Keratinocyte (primary cell): ENCODE data around the gene PCDH9. TPM values are rescaled to one million over a fixed set of nuclear protein-coding genes. Genes with fewer than 3 reads are reported as not detected.

ENCODE experiments used
- DNase-seq: peaks from one replicate; pipeline ENCODE4 v3.0.0-alpha.2; 2011; ENCODE audit warnings: low read depth, missing footprints, low spot score
- FAIRE-seq: peaks from 2 replicates; lab custom pipeline; 2011; peaks lifted over from hg19 to GRCh38; lab: Jason Lieb, UNC
- H2AFZ ChIP-seq: 2 replicates; pipeline ENCODE4 v1.6.0; 2012; ENCODE audit warnings: low read length, control low read depth, inconsistent platforms; ENCODE audit not compliant: control insufficient read depth
- H3K27ac ChIP-seq: 2 replicates; pipeline ENCODE4 v1.5.1; 2011; ENCODE audit warnings: low read length; ENCODE audit not compliant: control insufficient read depth, insufficient read depth
- H3K27me3 ChIP-seq: 3 replicates; pipeline ENCODE4 v1.6.0; 2011; ENCODE audit warnings: low read length; ENCODE audit not compliant: control insufficient read depth, insufficient read depth; ENCODE audit errors: extremely low read depth
- H3K36me3 ChIP-seq, 2 experiments: 2 replicates in 1 of 2; 3 replicates in 1 of 2; pipeline ENCODE4 v1.5.1; 2011; ENCODE audit warnings: low read length in 2 of 2, mild to moderate bottlenecking in 1 of 2; ENCODE audit not compliant: control insufficient read depth in 2 of 2, insufficient read depth in 2 of 2; ENCODE audit errors: extremely low read depth in 1 of 2
- H3K4me1 ChIP-seq: 3 replicates; pipeline ENCODE4 v1.5.1; 2011; ENCODE audit warnings: low read length; ENCODE audit not compliant: control insufficient read depth, insufficient read depth; ENCODE audit errors: extremely low read depth
- H3K4me2 ChIP-seq: 3 replicates; pipeline ENCODE4 v1.6.0; 2011; ENCODE audit warnings: low read depth, low read length; ENCODE audit not compliant: control insufficient read depth, insufficient read depth; ENCODE audit errors: extremely low read depth
- H3K4me3 ChIP-seq, 3 experiments: fragments of 200-600 bp in 1 of 3; sonication (generic) in 1 of 3; 2 replicates in 2 of 3; 3 replicates in 1 of 3; pipeline ENCODE4 v1.5.1; 2011 to 2016; ENCODE audit warnings: low read length in 3 of 3, mild to moderate bottlenecking in 3 of 3, control low read depth in 2 of 3, inconsistent platforms in 1 of 3, low read depth in 1 of 3, mixed read lengths in 1 of 3, mixed run types in 1 of 3, moderate library complexity in 1 of 3; ENCODE audit not compliant: control insufficient read depth in 2 of 3, insufficient read depth in 2 of 3; ENCODE audit errors: extremely low read depth in 1 of 3
- H3K79me2 ChIP-seq: 2 replicates; pipeline ENCODE4 v1.6.0; 2012; ENCODE audit warnings: low read length; ENCODE audit not compliant: control insufficient read depth, insufficient read depth
- H3K9ac ChIP-seq: 3 replicates; pipeline ENCODE4 v1.6.0; 2011; ENCODE audit warnings: low read length; ENCODE audit not compliant: control insufficient read depth, insufficient read depth; ENCODE audit errors: extremely low read depth
- H3K9me1 ChIP-seq: 3 replicates; pipeline ENCODE4 v1.6.0; 2011; ENCODE audit warnings: low read length; ENCODE audit not compliant: control insufficient read depth, insufficient read depth; ENCODE audit errors: extremely low read depth
- H3K9me3 ChIP-seq: 2 replicates; pipeline ENCODE4 v1.5.1; 2012; ENCODE audit warnings: low read depth, low read length; ENCODE audit not compliant: control insufficient read depth
- H4K20me1 ChIP-seq: 3 replicates; pipeline ENCODE4 v1.6.0; 2011; ENCODE audit warnings: low read length; ENCODE audit not compliant: control insufficient read depth, insufficient read depth; ENCODE audit errors: extremely low read depth
- CTCF ChIP-seq, 3 experiments: IDR thresholded peaks in 1 of 3; conservative IDR thresholded peaks in 1 of 3; optimal IDR thresholded peaks in 1 of 3; 2 replicates in 2 of 3; 3 replicates in 1 of 3; pipeline versions ENCODE3 to v1.5.1; 2011; ENCODE audit warnings: low read length in 3 of 3, mild to moderate bottlenecking in 3 of 3, moderate library complexity in 2 of 3, control low read depth in 1 of 3, inconsistent platforms in 1 of 3; ENCODE audit not compliant: insufficient read depth in 2 of 3; ENCODE audit errors: extremely low read depth in 1 of 3
- EZH2 ChIP-seq: IDR thresholded peaks from one replicate; pipeline ENCODE4 v1.6.1; 2012; ENCODE audit warnings: inconsistent platforms, mild to moderate bottlenecking, low read length, moderate library complexity
- dilution Hi-C: fragments of 300-500 bp; cut with MboI; formaldehyde crosslinking; loops from one replicate; pipeline ENCODE4 v1.7.0; 2020; ENCODE audit warnings: low sequenced_read_pairs; ENCODE audit not compliant: extremely low pct_ligation_motif_present
- polyA plus RNA-seq, 5 experiments: library from polyadenylated mRNA; depleted of rRNA in 3 of 5; stranded (reverse) in 3 of 5; stranded (forward) in 1 of 5; unstranded in 1 of 5; fragments of >200 nt; gene quantifications; 1 replicate in 1 of 5; 2 replicates in 3 of 5; 3 replicates in 1 of 5; pipeline versions ENCODE4 v1.2.1 to v1.2.3, GENCODE V29; 2011 to 2012; ENCODE audit warnings: missing spikeins in 2 of 5, low read depth in 1 of 5, low replicate concordance in 1 of 5

PCDH9 gene
- polyA plus RNA-seq, 1 donor (not counting 4 experiments of a cell fraction or from before 2014, with no cell fraction given), result 0.21 TPM

GRCh38 chr13:66462187-66462586 is 767.9 kb downstream of the PCDH9 start:
- no peak for DNase-seq
- Histone ChIP-seq H3K9me3 (no peaks in the 10 kb centered on the region), H3K4me2 (no peak overlapping the region), H3K27me3 (no peaks in the 10 kb centered on the region), H3K27ac (no peak overlapping the region), H3K79me2 (no peaks in the 10 kb centered on the region), H3K4me3 (no peak overlapping the region), H3K9me1 (no peaks in the 10 kb centered on the region), H3K4me1 (no peaks in the 10 kb centered on the region), H3K9ac (no peak overlapping the region), H4K20me1 (no peaks in the 10 kb centered on the region), H2AFZ (no peak overlapping the region), H3K36me3 (no peaks in the 10 kb centered on the region)
- dilution Hi-C loops, result no loop called here
- FAIRE-seq, result no peak
- TF ChIP-seq EZH2 (no peak), CTCF (optimal IDR thresholded peaks at IDR 0.05 in 1 of 3, IDR thresholded peaks at IDR 0.05 in 1 of 3, conservative IDR thresholded peaks at IDR 0.05 in 1 of 3; ENCODE audit: extremely low read depth in 1 of 3, insufficient read depth in 2 of 3, low read length in 3 of 3) (no peak)

GRCh38 chr13:66461021-66461420 is 769.1 kb downstream of the PCDH9 start:
- no peak for FAIRE-seq
- H3K27ac ChIP-seq, result no peak overlapping the region
- dilution Hi-C loops, result no loop called here
- TF ChIP-seq CTCF (optimal IDR thresholded peaks at IDR 0.05 in 1 of 3, IDR thresholded peaks at IDR 0.05 in 1 of 3, conservative IDR thresholded peaks at IDR 0.05 in 1 of 3; ENCODE audit: extremely low read depth in 1 of 3, insufficient read depth in 2 of 3, low read length in 3 of 3), result no peak
- no peaks in the 10 kb centered on the region for H3K4me1 ChIP-seq
- H3K4me2 ChIP-seq, result no peak overlapping the region
- H3K9me3 ChIP-seq, result no peaks in the 10 kb centered on the region
- H4K20me1 ChIP-seq, result no peaks in the 10 kb centered on the region
- H3K9ac ChIP-seq, result no peak overlapping the region
- DNase-seq, result no peak
- no peaks in the 10 kb centered on the region for H3K27me3 ChIP-seq
- H3K36me3 ChIP-seq, result no peaks in the 10 kb centered on the region
- no peak overlapping the region for H2AFZ ChIP-seq
- no peaks in the 10 kb centered on the region for H3K79me2 ChIP-seq
- H3K9me1 ChIP-seq, result no peaks in the 10 kb centered on the region
- no peak overlapping the region for H3K4me3 ChIP-seq
